Suppressor macrophage treated with lipopolysaccharide for 4 hours (primary cell): Measurements from ENCODE around the gene HABP4.
A peak's percentile ranks its signal among the peaks of the same experiment; 100 is the strongest.

ENCODE experiments used
- DNase-seq: peaks from one replicate; pipeline ENCODE4 v3.0.0-alpha.2; 2020

Gene HABP4

DNA sequence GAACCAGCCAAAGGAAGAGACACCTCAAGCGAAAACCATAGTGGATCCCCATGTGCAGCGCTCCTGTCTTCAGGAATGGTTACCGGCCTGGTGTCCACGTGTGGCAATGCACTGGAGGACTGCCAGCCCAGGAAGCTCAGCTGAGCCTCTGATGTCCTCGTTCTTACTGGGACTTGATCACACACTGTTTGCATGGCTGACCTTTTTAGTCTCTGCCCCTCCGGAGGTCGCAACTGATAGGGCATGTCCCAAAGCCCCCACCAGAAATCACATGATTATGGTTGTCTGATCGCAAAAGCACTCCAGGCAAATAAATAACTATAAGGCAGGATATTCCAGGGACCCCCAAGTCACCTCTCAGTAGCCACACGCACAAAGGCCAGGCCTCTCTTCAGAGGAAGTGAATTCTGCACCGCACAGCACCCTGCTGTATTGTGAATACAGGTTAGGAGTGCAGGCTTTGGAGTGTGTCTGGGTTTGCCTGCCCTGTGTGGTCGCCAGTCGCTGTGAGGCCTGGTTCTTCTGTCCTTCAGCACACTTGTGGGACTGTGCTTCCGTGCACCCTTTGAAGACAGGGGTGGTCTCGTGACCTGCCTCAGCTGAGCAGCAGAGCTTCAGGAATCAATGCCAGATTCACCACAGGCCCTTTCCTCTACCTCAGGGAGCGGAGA lies 13.4 kb upstream of the HABP4 start:
- no peak for DNase-seq

DNA sequence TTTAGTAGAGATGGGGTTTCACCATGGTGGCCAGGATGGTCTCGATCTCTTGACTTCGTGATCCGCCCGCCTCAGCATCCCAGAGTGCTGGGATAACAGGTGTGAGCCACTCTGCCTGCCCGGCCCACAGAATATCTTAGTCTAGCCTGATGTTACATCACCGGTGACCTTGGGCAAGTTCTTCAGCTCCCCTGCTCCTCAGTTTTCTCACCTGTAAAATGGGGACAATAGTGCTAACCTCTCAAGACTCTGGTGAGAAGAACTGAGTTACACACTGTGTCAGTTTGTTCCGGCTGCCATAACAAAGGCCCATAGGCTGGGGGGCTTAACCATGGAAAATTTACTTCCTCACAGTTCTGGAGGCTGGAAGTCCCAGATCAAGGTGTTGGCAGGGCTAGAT lies 12.5 kb upstream of the HABP4 start:
- no peak for DNase-seq

- no peak for DNase-seq
These were observed 9.2 kb upstream of the HABP4 start for GRCh38 chr9:96440671-96441199.

DNA sequence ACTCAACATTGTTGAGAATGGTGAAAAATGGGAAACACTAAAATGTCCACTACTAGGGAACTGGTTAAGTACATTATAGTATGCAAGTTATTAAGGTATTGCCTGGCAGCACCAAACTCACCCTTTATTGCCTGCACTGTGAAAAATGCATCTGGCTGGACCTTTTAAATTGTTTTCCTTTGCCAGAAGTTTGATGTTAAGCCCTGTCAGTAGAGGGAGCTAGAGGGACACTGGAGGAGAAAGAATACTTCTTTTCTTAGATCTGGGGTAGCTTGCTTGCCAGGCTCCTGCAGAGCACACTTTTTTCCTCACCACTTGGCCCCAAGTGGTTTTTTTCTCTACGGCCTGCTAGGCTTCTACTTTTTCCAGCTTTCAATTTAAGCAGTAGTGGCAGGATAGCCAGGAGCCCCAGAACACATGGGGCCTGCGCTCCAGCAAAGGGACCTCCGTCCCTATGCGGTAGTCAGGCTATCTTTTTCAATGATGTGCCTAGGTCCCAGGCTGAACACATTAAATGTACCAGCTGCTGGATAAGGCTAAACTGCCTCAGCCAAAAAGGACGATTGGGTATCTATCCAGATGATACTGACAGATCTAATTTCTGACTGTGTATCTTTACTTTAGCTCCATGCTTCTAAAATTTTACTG lies 8.0 kb upstream of the HABP4 start:
- peak; percentile 81 for DNase-seq

DNA sequence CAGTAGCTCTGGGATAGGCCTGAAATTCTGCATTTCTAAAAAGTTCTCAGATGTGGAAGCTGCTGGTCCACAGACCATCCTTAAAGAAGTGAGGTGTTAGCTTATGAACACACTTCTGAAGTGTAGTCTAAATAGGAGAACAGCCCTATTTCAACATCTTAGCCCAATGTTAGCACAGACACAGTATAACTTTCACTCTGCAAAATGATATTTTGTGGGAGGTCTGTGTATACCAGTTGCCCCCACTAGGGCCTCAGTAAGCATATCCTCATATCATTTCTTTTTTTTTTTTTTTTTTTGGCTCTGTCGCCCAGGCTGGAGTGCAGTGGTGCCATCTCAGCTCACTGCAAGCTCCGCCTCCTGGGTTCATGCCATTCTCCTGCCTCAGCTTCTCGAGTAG lies 7.5 kb upstream of the HABP4 start:
- no peak for DNase-seq

DNA sequence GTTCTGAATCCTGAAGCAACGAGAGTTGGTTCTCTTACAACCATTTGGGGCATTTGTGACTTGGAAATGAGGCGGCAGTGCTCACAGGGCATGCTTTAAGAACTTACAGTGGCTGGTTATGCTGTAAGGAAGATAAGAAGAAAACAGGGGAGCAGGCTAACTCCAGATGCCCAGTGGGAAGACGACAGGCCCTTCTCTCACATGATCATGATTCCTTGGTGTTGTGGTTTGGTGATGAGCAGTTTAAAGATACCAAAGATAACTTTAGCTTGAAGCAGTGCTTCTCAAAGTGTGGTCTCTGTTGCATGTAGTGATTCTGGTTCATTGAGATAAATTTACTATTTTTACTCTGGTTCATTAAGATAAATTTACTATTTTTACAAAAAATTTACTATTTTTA lies 2.6 kb upstream of the HABP4 start:
- DNase-seq = no peak

DNA sequence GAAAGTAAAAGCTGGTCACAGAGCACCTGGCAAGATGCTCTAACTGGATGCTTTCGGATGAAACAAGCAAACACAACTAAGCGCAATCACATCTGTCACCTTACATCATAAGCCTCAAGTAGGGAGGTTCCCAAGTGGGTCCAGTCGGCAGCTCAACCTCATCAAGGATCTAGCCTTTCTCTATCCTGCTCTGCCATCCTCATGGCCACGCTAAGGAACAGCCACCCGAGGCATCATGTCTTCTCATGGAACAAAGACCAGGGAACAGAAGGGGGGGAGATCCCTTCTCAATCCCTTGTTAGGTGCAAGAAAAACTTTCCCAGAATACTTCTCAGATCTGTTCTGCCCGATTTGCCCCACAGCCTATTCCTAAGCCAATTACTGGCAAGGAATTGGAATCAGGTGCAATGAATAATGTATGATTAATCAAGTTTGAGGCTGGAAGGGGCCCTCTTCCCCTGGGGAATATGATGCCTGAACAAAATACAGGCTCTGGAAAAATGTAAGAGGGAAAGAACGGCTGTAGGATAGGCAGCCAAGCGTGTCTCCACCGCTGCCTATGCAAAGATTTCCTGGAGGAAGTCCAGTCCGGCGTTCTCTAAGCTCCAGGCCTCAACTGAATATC lies 1.3 kb upstream of the HABP4 start:
- DNase-seq = no peak

DNA sequence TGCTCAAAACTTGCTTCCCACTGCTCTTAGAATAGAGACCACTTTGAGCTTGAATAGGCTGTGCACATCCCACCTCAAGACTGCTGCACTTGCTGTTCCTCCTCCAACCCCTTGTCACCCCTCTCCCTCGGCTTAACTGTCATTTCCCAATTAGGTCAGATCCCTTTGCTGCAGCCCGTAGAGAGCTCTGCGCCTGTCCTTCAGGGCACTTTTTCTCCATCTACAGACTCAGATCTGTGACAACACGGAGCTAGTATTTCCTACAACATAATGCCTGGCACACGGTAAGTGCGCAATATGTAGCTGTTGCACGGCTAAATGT lies 485 bp upstream of the HABP4 start:
- DNase-seq = no peak

DNA sequence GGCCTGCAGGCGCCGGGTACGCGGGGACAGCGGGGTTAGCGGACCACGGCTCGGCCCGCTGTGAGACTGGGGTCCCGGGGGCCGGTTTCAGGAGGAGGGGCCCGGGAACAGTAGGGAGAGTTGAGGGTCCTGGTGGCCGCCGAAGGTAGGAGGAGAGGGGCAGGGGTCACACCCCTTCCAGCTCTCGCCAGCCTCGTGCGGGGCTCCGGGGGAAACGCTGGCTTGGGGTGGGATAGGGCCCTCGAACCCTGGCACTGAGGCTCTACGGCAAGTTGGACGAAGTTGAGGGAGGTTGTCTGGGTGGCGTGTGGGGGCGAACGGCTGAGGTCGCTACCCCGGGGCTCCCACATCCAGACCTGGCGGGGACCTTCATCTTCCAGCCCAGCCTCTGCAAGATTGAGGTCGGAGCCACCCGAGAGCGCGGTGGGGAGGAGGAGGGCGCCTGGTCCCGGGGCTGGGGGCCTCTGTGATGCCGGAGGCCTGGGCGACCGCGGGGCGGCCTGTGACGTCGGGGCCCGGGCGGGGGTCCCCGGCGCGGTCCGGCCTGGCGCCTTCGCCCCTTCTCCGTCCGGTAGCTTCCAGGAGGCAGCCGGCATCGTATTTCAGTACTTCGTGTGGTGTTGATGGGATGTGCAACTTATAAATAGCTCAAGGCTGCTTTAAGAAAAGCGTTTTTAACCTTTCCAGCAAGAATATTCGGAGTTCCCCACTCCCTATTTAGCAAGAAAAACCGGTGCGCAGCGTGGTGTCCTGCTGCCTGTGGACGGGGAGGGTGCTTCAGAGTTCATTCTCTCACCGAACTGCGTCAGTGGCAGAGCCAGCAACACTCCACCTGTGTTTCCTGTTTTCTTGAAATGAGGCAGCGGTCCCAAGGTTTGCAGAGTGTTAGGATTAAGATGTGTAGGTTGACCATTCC lies 902 bp downstream of the HABP4 start:
- no peak for DNase-seq

- DNase-seq = peak; percentile 10
These were observed 3.7 kb downstream of the HABP4 start for GRCh38 chr9:96453625-96454024.

DNA sequence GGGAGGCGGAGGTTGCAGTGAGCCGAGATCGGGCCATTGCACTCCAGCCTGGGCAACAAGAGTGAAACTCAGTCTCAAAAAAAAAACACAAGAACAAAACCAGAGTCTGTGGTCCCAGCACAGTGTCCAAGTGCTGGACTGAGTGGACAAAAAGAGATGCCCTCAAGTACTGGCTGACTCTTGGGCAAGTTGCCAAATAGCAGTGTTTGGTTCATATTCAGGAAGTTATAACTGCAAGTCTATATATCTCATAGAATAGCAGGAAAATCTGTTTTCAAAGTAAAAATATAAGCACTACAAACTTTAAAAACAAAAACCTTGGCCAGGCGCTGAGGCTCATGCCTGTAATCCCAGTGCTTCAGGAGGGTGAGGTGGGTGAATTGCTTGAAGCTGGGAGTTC lies 7.3 kb downstream of the HABP4 start:
- no peak for DNase-seq

GRCh38 chr9:96458226-96458625 lies 8.3 kb downstream of the HABP4 start:
- no peak for DNase-seq

DNA sequence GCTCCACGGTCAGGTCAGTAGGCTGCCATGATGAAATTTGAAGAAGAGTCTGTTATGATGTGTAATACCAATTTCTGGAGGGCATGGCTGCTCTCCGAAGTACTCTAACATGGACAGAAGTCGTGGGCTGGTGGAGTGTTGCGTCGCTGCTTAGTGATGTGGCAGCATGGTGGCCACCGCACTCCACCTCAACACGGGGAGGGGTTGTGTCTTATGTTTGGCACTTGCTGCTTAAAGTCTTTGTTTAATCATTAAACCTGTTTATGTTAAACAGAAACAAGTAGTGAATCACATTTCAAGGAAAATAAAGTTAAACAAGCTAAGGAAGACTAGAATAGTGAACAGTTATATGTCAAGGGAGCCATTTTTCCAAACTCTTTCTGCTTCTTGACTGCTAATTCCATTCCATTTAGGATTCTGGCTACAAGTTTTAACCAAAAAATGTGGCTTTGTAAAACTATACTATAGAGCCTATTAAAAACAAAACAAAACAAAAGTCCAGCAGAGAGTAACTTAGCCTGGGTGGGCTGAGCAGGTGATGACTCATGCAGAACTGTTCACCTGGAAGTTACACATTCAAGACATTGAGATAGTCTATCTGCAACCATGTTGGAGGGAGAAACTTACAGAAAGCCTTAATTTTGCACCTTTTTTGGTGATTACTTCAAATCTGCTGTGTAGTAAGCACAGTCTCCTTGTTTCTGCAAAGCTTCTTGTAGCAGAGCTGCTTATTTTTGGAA lies 9.5 kb downstream of the HABP4 start:
- no peak for DNase-seq

DNA sequence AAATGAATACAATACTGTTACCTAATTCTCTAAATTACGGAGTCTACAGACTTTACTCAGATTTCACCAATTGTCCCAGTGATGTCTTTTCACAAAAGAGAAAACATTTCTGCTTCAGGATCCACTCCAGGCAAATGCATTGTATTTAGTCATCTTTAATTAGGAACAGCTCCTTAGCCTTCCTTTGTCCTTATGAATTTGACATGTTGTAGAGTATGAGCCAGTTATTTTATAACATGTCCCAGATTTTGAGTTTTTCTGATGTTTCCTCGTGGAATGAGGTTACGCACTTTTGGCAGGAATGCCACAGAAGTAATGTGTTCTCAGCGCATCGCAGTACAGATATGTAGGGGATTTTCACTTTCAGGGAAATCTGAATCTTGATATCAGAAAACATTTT lies 10.5 kb downstream of the HABP4 start:
- no peak for DNase-seq

- DNase-seq = no peak
These were observed 10.9 kb downstream of the HABP4 start for GRCh38 chr9:96460882-96461281.

- DNase-seq = no peak
These were observed 11.4 kb downstream of the HABP4 start for GRCh38 chr9:96461336-96461735.

DNA sequence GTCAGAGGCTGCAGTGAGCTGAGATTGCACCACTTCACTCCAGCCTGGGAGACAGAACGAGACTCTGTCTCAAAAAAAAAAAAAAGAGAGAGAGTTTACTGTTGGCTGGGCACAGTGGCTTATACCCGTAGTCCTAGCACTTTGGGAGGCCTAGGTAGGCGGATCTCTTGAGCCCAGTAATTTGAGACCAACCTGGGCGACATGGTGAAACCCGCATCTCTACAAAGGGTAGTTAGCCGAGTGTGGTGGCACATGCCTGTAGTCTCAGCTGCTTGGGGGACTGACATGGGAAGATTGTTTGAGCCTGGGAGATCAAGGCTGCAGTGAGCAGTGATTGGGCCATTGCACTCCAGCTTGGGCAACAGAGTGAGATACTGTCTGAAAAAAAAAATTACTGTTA lies 12.6 kb downstream of the HABP4 start:
- DNase-seq = no peak

GRCh38 chr9:96464426-96464825 lies 14.5 kb downstream of the HABP4 start:
- DNase-seq = no peak

DNA sequence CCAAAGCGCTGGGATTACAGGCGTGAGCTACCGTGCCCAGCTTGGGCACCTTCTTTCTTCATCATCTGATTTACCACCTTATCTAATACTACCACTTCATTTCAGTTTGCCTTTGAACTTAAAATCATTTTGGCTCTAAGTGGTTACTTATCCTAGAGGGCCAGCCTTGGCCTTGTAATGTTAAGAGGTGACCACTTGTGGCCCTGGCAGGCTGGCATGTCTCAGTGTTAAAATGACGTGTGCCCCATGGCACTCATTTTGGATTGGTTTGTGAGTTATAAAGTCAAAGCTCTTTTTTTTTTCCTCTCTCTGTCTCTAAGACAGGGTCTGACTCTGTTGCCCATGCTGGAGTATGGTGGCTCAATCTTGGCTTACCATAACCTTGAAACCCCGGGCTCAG lies 17.8 kb downstream of the HABP4 start:
- no peak for DNase-seq

GRCh38 chr9:96476013-96476412 lies 26.0 kb downstream of the HABP4 start:
- DNase-seq = no peak

DNA sequence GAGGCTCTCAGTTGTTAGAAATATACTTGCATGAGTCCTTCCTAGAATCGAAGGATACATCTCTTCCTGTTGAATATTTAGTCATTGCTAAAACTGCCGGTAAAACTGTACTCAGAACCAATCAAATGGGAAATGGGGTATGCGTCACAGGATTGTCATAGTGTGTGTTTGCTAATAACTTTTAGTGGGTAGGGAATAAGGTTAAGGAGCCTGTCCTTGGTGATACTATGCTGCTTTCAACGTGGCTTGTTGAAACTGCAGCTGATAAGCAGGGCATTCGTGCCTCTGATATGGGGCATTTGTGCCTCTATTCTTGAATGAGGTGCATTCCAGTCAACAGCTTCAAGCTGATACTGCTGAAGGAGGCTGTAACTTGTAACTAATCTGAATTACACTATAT lies 26.6 kb downstream of the HABP4 start:
- DNase-seq = no peak

DNA sequence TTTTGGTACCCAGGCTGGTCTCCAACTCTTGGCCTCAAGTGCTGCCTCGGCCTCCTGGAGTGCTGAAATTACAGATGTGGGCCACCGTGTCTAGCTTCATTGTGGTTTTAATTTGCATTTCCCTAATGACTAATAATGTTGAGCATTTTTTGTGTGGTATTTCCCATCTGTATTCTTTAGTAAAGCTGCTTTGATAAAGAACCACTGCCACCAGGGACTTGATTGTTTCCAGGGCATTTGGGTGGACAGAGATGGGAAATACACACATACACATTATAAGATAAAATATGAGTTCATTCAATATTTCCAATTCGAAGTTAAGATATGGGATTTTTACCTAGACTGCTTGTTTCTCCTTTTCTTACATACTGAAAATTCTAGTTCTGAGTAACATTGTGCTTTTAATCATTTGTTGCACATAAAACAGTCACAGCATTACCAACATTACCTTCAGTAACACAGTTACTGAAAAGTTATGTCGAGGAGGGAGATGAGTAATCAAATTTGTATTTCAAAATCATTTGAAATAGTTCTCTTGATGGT lies 28.9 kb downstream of the HABP4 start:
- peak; percentile 13 for DNase-seq
